ENCODE data around the gene ACOT13. TPM values are rescaled to one million over a fixed set of nuclear protein-coding genes. Genes with fewer than 3 reads are reported as not detected.

Gene ACOT13
- total RNA-seq, 1 donor from 2014 or later, result 28.1 TPM

- ATAC-seq (no peak), DNase-seq (no peak)
- Histone ChIP-seq H3K27me3 (no peaks in the 10 kb centered on the region), H3K36me3 (no peaks in the 10 kb centered on the region), H3K27ac (no peak overlapping the region), H3K4me3 (no peak overlapping the region), H3K4me1 (no peaks in the 10 kb centered on the region), H3K9me3 (no peaks in the 10 kb centered on the region)
- intact Hi-C loops (cut with DNase I), result no loop called here
- no peak for TF ChIP-seq CTCF (IDR thresholded peaks at IDR 0.05)
These were observed 24.7 kb downstream of the ACOT13 start for GRCh38 chr6:24691550-24691949.

GRCh38 chr6:24692003-24692402 is 25.1 kb downstream of the ACOT13 start:
- H3K9me3 ChIP-seq, result no peaks in the 10 kb centered on the region
- H3K4me3 ChIP-seq, result no peak overlapping the region
- intact Hi-C loops (cut with DNase I), result no loop called here
- TF ChIP-seq CTCF (IDR thresholded peaks at IDR 0.05), result no peak
- H3K27ac ChIP-seq, result no peak overlapping the region
- no peaks in the 10 kb centered on the region for H3K27me3 ChIP-seq
- H3K4me1 ChIP-seq, result no peaks in the 10 kb centered on the region
- DNase-seq (no peak), ATAC-seq (no peak)
- no peaks in the 10 kb centered on the region for H3K36me3 ChIP-seq

- no peak overlapping the region for H3K27ac ChIP-seq
- ATAC-seq (no peak), DNase-seq (no peak)
- H3K4me3 ChIP-seq, result no peak overlapping the region
- no peaks in the 10 kb centered on the region for H3K9me3 ChIP-seq
- no peak for TF ChIP-seq CTCF (IDR thresholded peaks at IDR 0.05)
- H3K36me3 ChIP-seq, result no peaks in the 10 kb centered on the region
- intact Hi-C loops (cut with DNase I), result no loop called here
- H3K4me1 ChIP-seq, result no peaks in the 10 kb centered on the region
- H3K27me3 ChIP-seq, result no peaks in the 10 kb centered on the region
These were observed 25.5 kb downstream of the ACOT13 start for GRCh38 chr6:24692415-24692814.

- ATAC-seq, result no peak
These were observed 26.1 kb downstream of the ACOT13 start for GRCh38 chr6:24692848-24693592.

GRCh38 chr6:24694198-24694597 is 27.3 kb downstream of the ACOT13 start:
- intact Hi-C loops (cut with DNase I), result no loop called here
- no peak for DNase-seq
- H3K9me3 ChIP-seq, result no peaks in the 10 kb centered on the region
- no peaks in the 10 kb centered on the region for H3K27me3 ChIP-seq
- TF ChIP-seq CTCF (IDR thresholded peaks at IDR 0.05), result no peak
- no peak for ATAC-seq
- no peak overlapping the region for H3K4me3 ChIP-seq
- no peak overlapping the region for H3K27ac ChIP-seq
- H3K4me1 ChIP-seq, result no peaks in the 10 kb centered on the region
- no peaks in the 10 kb centered on the region for H3K36me3 ChIP-seq

More at GRCh38 chr6:24692848-24693592, 26.1 kb downstream of the ACOT13 start:
- intact Hi-C loops (cut with DNase I), result no loop called here
- H3K36me3 ChIP-seq, result no peaks in the 10 kb centered on the region
- no peak overlapping the region for H3K4me3 ChIP-seq
- H3K27me3 ChIP-seq, result no peaks in the 10 kb centered on the region
- no peaks in the 10 kb centered on the region for H3K9me3 ChIP-seq
- no peaks in the 10 kb centered on the region for H3K4me1 ChIP-seq
- no peak overlapping the region for H3K27ac ChIP-seq
- no peak for DNase-seq
- TF ChIP-seq CTCF (IDR thresholded peaks at IDR 0.05), result no peak
